Calu3 (cell line): ENCODE measurements around the gene CLEC12A. TPM values are rescaled to one million over a fixed set of nuclear protein-coding genes. Genes with fewer than 3 reads are reported as not detected.
"Not testable (repeated sequence)": the region's sequence is repeated elsewhere in the genome, so short reads cannot be mapped to it uniquely, and the experiment has no call there.

Experiments used
- BruUV-seq: library from RNA; stranded (reverse); fragments of 400-500 nt; replicated peaks from 2 replicates; lab custom pipeline; 2021; lab: Mats Ljungman, UMichigan
- CTCF ChIA-PET: fragments of 300-600 bp; sonication (Branson Sonifier 250); formaldehyde crosslinking; loops from one replicate; lab custom pipeline; 2022; ENCODE audit warnings: antibody characterized with exemption; lab: Charles Lee
- DNase-seq: peaks from one replicate; pipeline ENCODE4 v3.0.0; 2022
- H3K27ac Mint-ChIP-seq: one replicate; pipeline ENCODE4 v1.8.0; 2022; ENCODE audit warnings: mixed read lengths; ENCODE audit not compliant: unreplicated experiment
- H3K27me3 Mint-ChIP-seq: one replicate; pipeline ENCODE4 v1.8.0; 2022; ENCODE audit warnings: mixed read lengths; ENCODE audit not compliant: unreplicated experiment
- H3K36me3 Mint-ChIP-seq: one replicate; pipeline ENCODE4 v1.8.0; 2022; ENCODE audit warnings: mild to moderate bottlenecking, moderate library complexity, mixed read lengths; ENCODE audit not compliant: insufficient read depth, unreplicated experiment
- H3K4me1 Mint-ChIP-seq: one replicate; pipeline ENCODE4 v1.8.0; 2022; ENCODE audit warnings: mild to moderate bottlenecking, low read depth, mixed read lengths; ENCODE audit not compliant: unreplicated experiment
- H3K4me3 Mint-ChIP-seq: one replicate; pipeline ENCODE4 v1.8.0; 2022; ENCODE audit warnings: mild to moderate bottlenecking, low read depth, moderate library complexity, mixed read lengths; ENCODE audit not compliant: unreplicated experiment
- H3K9me3 Mint-ChIP-seq: one replicate; pipeline ENCODE4 v1.8.0; 2022; ENCODE audit warnings: low read depth, mixed read lengths; ENCODE audit not compliant: unreplicated experiment
- CTCF ChIP-seq: fragments of 200-600 bp; IDR thresholded peaks from one replicate; pipeline ENCODE4 v1.8.0; 2022; ENCODE audit warnings: antibody characterized with exemption; ENCODE audit not compliant: unreplicated experiment
- intact Hi-C: fragments of 100-400 bp; cut with micrococcal nuclease; formaldehyde crosslinking; loops from one replicate; pipeline ENCODE4 v1.10.0; 2022; ENCODE audit not compliant: unreplicated experiment
- total RNA-seq: library from RNA; stranded (reverse); gene quantifications from 2 replicates; pipeline ENCODE4 v1.2.3, GENCODE V29; 2022

CLEC12A gene
- total RNA-seq, 1 experiment from 2014 or later, result not detected

- Mint-ChIP-seq H3K9me3 (no peaks in the 10 kb centered on the region), H3K27me3 (peaks cover 37% of the 10 kb centered on the region), H3K27ac (no peak overlapping the region), H3K4me3 (no peak overlapping the region), H3K36me3 (no peaks in the 10 kb centered on the region), H3K4me1 (no peaks in the 10 kb centered on the region)
- CTCF ChIA-PET, result no interaction called here
- no peak for DNase-seq
- BruUV-seq, result no TSS peak
- intact Hi-C loops, result no loop called here
- TF ChIP-seq CTCF, result no peak
Observed at GRCh38 chr12:9951026-9951675, 20.1 kb upstream of the CLEC12A start.

GRCh38 chr12:9952954-9953729, 18.1 kb upstream of the CLEC12A start:
- H3K36me3 Mint-ChIP-seq, H3K4me1 Mint-ChIP-seq, CTCF ChIA-PET, H3K27ac Mint-ChIP-seq, H3K4me3 Mint-ChIP-seq, BruUV-seq, DNase-seq, intact Hi-C loops, H3K9me3 Mint-ChIP-seq: not testable (repeated sequence)
- peaks cover 34% of the 10 kb centered on the region for H3K27me3 Mint-ChIP-seq

- CTCF ChIA-PET, result no interaction called here
- DNase-seq, result no peak
- H3K4me1 Mint-ChIP-seq, result no peaks in the 10 kb centered on the region
- BruUV-seq, result no TSS peak
- H3K36me3 Mint-ChIP-seq, result no peaks in the 10 kb centered on the region
- no peaks in the 10 kb centered on the region for H3K27me3 Mint-ChIP-seq
- intact Hi-C loops, result no loop called here
- H3K27ac Mint-ChIP-seq, result no peak overlapping the region
- TF ChIP-seq CTCF, result no peak
- H3K9me3 Mint-ChIP-seq, result no peaks in the 10 kb centered on the region
- no peak overlapping the region for H3K4me3 Mint-ChIP-seq
Observed at GRCh38 chr12:9957834-9958233, 13.4 kb upstream of the CLEC12A start.

- no TSS peak for BruUV-seq
- H3K27me3 Mint-ChIP-seq, result no peaks in the 10 kb centered on the region
- TF ChIP-seq CTCF, result no peak
- H3K4me3 Mint-ChIP-seq, result no peak overlapping the region
- H3K27ac Mint-ChIP-seq, result no peak overlapping the region
- H3K9me3 Mint-ChIP-seq, result no peaks in the 10 kb centered on the region
- H3K36me3 Mint-ChIP-seq, result no peaks in the 10 kb centered on the region
- intact Hi-C loops, result no loop called here
- CTCF ChIA-PET, result no interaction called here
- DNase-seq, result no peak
- H3K4me1 Mint-ChIP-seq, result no peaks in the 10 kb centered on the region
Observed at GRCh38 chr12:9960590-9960989, 10.6 kb upstream of the CLEC12A start.

GRCh38 chr12:9961106-9961505, 10.1 kb upstream of the CLEC12A start:
- Mint-ChIP-seq H3K9me3 (no peaks in the 10 kb centered on the region), H3K27ac (no peak overlapping the region), H3K27me3 (no peaks in the 10 kb centered on the region), H3K4me1 (no peaks in the 10 kb centered on the region), H3K4me3 (no peak overlapping the region), H3K36me3 (no peaks in the 10 kb centered on the region)
- BruUV-seq, result no TSS peak
- intact Hi-C loops, result no loop called here
- no peak for DNase-seq
- CTCF ChIA-PET, result no interaction called here
- TF ChIP-seq CTCF, result no peak
